Measurements from ENCODE around the gene STAB1. TPM values are rescaled to one million over a fixed set of nuclear protein-coding genes. Genes with fewer than 3 reads are reported as not detected.

STAB1 gene
- total RNA-seq, 1 donor: 0.90 TPM

DNA sequence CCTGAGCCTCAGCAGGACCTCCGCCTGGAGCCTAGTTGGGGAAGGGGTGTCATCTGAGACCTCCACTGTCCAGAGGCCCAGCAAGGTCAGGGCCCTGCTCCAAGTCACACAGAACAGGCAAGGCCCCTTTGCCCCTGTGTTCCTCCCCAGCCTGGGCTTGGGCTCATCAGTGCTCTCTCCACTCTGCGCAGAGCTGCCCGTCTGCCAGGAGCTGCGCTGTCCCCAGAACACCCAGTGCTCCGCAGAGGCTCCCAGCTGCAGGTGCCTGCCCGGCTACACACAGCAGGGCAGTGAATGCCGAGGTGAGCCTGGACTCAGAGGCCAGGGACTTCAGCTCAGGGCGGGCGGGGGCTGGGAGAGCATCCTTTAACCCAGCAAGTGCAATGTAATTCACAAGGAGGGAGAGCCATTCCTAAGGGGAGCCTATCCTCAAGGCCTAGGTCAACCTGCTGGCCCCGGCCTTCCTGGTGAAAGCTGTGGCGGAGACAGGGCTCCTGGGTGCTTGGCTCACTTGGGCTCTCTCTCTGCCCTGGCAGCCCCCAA lies 7.7 kb downstream of the STAB1 start:
- TF ChIP-seq, protein P1, sequence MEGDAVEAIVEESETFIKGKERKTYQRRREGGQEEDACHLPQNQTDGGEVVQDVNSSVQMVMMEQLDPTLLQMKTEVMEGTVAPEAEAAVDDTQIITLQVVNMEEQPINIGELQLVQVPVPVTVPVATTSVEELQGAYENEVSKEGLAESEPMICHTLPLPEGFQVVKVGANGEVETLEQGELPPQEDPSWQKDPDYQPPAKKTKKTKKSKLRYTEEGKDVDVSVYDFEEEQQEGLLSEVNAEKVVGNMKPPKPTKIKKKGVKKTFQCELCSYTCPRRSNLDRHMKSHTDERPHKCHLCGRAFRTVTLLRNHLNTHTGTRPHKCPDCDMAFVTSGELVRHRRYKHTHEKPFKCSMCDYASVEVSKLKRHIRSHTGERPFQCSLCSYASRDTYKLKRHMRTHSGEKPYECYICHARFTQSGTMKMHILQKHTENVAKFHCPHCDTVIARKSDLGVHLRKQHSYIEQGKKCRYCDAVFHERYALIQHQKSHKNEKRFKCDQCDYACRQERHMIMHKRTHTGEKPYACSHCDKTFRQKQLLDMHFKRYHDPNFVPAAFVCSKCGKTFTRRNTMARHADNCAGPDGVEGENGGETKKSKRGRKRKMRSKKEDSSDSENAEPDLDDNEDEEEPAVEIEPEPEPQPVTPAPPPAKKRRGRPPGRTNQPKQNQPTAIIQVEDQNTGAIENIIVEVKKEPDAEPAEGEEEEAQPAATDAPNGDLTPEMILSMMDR (IDR thresholded peaks at IDR 0.05; ENCODE audit: insufficient read depth, low read length): no peak
- no peak for DNase-seq (ENCODE audit: low read depth)
- H3K4me3 ChIP-seq (ENCODE audit: low read depth, low read length): no peak overlapping the region

DNA sequence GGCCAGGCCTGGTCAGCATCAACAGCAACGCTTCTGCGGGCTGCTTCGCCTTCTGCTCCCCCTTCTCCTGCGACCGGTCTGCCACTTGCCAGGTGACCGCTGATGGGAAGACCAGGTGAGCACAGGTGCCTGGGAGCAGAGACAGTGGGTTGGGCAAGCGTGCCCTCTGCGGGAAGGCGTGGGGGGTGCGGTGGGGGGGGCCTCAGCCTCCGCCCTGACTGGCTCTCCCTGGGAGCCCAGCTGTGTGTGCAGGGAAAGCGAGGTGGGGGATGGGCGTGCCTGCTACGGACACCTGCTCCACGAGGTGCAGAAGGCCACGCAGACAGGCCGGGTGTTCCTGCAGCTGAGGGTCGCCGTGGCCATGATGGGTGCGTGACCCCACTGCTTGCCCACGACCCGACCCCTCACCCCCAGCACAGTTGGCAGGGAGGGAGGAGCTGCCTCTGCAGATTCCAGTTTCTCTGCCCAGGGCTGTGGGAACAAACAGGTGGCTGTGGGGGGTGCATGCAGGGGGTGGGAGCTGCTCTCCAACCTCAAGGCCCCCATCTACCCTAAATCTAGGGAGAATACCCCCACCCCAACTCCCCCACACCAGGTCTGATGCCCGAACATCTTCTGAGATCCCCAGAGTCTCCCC lies 8.8 kb downstream of the STAB1 start:
- TF ChIP-seq, protein P1 (IDR thresholded peaks at IDR 0.05; ENCODE audit: insufficient read depth, low read length): no peak
- DNase-seq (ENCODE audit: low read depth): no peak

DNA sequence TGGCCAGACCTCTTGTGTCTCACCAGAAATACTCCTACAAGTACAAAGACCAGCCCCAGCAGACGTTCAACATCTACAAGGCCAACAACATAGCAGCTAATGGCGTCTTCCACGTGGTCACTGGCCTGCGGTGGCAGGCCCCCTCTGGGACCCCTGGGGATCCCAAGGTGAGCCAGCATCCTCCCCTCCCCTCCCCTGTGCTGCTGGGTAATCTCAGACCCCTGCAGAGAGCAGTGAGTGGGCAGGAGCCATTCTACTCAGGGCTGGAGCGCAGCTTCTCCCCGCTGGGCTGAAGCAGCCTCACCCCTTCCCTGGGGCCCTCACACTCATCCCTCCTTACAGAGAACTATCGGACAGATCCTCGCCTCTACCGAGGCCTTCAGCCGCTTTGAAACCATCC lies 9.8 kb downstream of the STAB1 start:
- TF ChIP-seq, protein P1 (IDR thresholded peaks at IDR 0.05; ENCODE audit: insufficient read depth, low read length): no peak
- DNase-seq (ENCODE audit: low read depth): no peak
- no peak overlapping the region for H3K4me3 ChIP-seq (ENCODE audit: low read depth, low read length)

More for the DNA sequence above, 8.8 kb downstream of the STAB1 start:
- no peak overlapping the region for H3K4me3 ChIP-seq (ENCODE audit: low read depth, low read length)

DNA sequence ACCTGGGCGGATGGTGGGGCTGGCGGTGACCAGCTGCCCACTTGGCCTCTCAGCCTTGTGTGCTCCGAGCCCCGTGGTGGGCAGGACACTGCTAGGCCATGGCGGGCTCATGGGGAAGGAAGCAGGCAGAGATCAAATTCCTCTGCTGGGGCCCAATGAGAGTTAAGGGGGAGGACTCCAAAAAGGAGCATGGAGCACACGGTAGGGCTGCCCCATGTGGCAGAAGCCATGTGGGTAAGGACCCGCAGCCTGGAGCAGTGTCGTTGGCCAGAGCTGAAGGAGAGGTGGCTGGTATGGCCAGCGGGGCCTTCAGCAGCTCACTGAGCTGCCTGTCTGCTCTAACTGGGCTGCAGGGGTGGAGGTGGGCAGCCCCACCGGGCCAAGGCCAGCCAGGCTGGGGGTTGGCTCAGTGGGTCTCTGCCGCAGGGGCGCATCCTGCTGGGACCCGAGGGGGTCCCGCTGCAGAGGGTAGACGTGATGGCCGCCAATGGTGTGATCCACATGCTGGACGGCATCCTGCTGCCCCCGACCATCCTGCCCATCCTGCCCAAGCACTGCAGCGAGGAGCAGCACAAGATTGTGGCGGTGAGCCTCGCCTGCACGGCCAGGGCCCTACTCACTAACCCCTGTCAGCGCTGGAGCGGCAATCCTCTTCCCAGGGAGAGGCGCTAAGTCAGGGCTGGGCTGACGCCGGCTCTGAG lies 11.3 kb downstream of the STAB1 start:
- no peak overlapping the region for H3K4me3 ChIP-seq (ENCODE audit: low read depth, low read length)
- DNase-seq (ENCODE audit: low read depth): no peak
- TF ChIP-seq, protein P1 (IDR thresholded peaks at IDR 0.05; ENCODE audit: insufficient read depth, low read length): no peak

DNA sequence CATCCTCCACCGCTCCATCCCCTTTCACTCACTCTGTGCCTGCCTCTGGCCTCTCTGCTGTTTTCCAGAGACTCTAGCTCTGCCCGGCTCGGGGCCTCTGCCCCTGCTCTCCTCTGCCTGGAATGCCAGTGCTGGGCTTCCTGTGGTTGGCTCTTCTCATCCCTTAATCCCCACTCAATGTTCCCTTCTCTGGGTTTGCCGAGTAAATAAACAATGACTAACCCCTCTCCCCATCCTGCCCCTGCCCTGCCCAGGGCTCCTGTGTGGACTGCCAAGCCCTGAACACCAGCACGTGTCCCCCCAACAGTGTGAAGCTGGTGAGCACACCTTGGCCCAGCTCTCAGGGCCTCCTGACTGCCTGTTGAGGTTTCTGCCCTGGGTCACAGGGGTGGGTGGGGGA lies 12.2 kb downstream of the STAB1 start:
- no peak overlapping the region for H3K4me3 ChIP-seq (ENCODE audit: low read depth, low read length)
- TF ChIP-seq, protein P1 (IDR thresholded peaks at IDR 0.05; ENCODE audit: insufficient read depth, low read length): no peak
- DNase-seq (ENCODE audit: low read depth): no peak

DNA sequence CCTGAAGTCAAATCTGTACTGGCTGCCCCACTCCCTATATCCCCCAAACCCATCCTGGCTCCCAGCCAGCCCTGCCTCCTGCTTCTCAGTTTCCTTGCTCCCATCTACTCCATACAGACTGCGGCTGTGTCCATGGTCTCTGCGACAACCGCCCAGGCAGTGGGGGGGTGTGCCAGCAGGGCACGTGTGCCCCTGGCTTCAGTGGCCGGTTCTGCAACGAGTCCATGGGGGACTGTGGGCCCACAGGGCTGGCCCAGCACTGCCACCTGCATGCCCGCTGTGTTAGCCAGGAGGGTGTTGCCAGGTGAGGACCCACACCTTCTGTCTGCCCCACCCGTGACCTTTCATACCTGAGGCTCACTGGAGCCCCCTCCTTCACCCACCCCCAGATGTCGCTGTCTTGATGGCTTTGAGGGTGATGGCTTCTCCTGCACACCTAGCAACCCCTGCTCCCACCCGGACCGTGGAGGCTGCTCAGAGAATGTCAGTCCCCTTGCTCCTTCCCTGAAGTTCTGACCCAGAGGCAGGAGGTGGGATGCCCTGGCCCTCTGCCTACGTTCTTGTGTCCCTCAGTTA lies 14.7 kb downstream of the STAB1 start:
- no peak for DNase-seq (ENCODE audit: low read depth)
- no peak overlapping the region for H3K4me3 ChIP-seq (ENCODE audit: low read depth, low read length)
- TF ChIP-seq, protein P1 (IDR thresholded peaks at IDR 0.05; ENCODE audit: insufficient read depth, low read length): no peak

Measured in fibroblast of the aortic adventitia (primary cell).